Measurements from ENCODE around the gene TNFRSF18.

GRCh38 chr1:1187938-1188337 is 18.5 kb downstream of the TNFRSF18 start:
- TF ChIP-seq POLR2A (IDR thresholded peaks at IDR 0.05; ENCODE audit: low read depth, low read length) (no peak), POLR2AphosphoS5 (IDR thresholded peaks at IDR 0.05; ENCODE audit: low read depth, low read length) (no peak)

Data from GM12892 (cell line).